Breast epithelium (tissue), 3 donors: ENCODE data around the gene ROCK1.

Source experiments
- CTCF ChIP-seq, 3 donors: fragments of 450-650 bp; IDR thresholded peaks; one replicate each; pipeline ENCODE4 v1.5.1; 2016 to 2017; ENCODE audit warnings: antibody characterized with exemption in 3 of 3, mild to moderate bottlenecking in 3 of 3, moderate library complexity in 3 of 3
- POLR2A ChIP-seq: fragments of 450-650 bp; IDR thresholded peaks from one replicate; pipeline ENCODE4 v1.6.1; 2016; ENCODE audit warnings: antibody characterized with exemption, mild to moderate bottlenecking, moderate library complexity
- POLR2AphosphoS5 ChIP-seq, 3 donors: sonication (generic); formaldehyde crosslinking; IDR thresholded peaks; one replicate each; pipeline ENCODE4 v1.6.1; 2017; ENCODE audit warnings: antibody characterized with exemption in 3 of 3

DNA sequence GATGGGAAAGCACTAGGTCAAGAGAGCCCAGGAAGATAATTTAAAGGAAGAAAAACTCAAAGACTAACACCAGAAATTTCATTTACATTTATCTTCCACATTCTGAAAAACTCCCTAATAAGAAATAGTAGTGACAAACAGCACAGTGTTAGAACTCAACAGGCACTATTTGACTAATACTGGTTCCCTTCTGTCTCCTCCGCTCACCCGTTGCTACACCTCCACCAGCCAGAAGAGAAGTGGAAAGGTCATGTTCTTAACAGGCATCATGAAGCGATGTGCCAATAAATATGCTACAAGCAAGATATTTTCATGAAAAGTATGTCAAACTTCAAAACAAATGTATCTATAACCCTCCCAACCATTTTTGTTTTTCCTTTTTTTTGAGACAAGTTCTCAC, 5.7 kb downstream of the ROCK1 start:
- no peak for TF ChIP-seq CTCF (IDR thresholded peaks at IDR 0.05)
- TF ChIP-seq POLR2A = no peak
- no peak for TF ChIP-seq POLR2AphosphoS5 (IDR thresholded peaks at IDR 0.05)
